GM19395 (cell line): ENCODE measurements around the gene ZNF19.
A peak's percentile ranks its signal among the peaks of the same experiment; 100 is the strongest.
"Not testable (repeated sequence)": the region's sequence is repeated elsewhere in the genome, so short reads cannot be mapped to it uniquely, and the experiment has no call there.

Source experiments
- ATAC-seq: cut with Tn5 transposase; IDR thresholded peaks from one replicate; pipeline ENCODE4 v1.9.1; 2021; ENCODE audit warnings: mild to moderate bottlenecking, moderate library complexity; ENCODE audit not compliant: unreplicated experiment

Gene ZNF19

GRCh38 chr16:71489122-71489521 lies at the start of gene ZNF19:
Gene ZNF19 (minus strand): TSS chr16:71489324. CDS start chr16:71482114, 7,210 bp downstream.
- ATAC-seq, result no peak

GRCh38 chr16:71537643-71538042 lies 48.5 kb upstream of the ZNF19 start:
- peak; percentile 85 for ATAC-seq

- ATAC-seq, result no peak
These were observed 47.8 kb upstream of the ZNF19 start for GRCh38 chr16:71536752-71537499.

GRCh38 chr16:71532366-71532765 lies 43.2 kb upstream of the ZNF19 start:
- ATAC-seq, result no peak

- no peak for ATAC-seq
These were observed 39.7 kb upstream of the ZNF19 start for GRCh38 chr16:71528863-71529262.

GRCh38 chr16:71528257-71528656 lies 39.1 kb upstream of the ZNF19 start:
- ATAC-seq, result no peak

GRCh38 chr16:71526111-71526631 lies 37.0 kb upstream of the ZNF19 start, which contains the start of gene CHST4:
Gene CHST4 (plus strand): TSS chr16:71526426. CDS start chr16:71536678, 10,252 bp downstream.
- ATAC-seq, result no peak

- no peak for ATAC-seq
These were observed 35.7 kb upstream of the ZNF19 start for GRCh38 chr16:71524566-71525553.

GRCh38 chr16:71520550-71520949 lies 31.4 kb upstream of the ZNF19 start:
- no peak for ATAC-seq

GRCh38 chr16:71515026-71515425 lies 25.9 kb upstream of the ZNF19 start:
- ATAC-seq, result no peak

GRCh38 chr16:71514476-71514875 lies 25.4 kb upstream of the ZNF19 start:
- no peak for ATAC-seq

- ATAC-seq, result no peak
These were observed 24.2 kb upstream of the ZNF19 start for GRCh38 chr16:71513302-71513701.

- ATAC-seq, result no peak
These were observed 17.9 kb upstream of the ZNF19 start for GRCh38 chr16:71507061-71507460.

GRCh38 chr16:71504901-71505300 lies 15.8 kb upstream of the ZNF19 start:
- ATAC-seq, result no peak

- not testable (repeated sequence) for ATAC-seq
These were observed 14.9 kb upstream of the ZNF19 start for GRCh38 chr16:71504051-71504450.

- ATAC-seq, result no peak
These were observed 12.4 kb upstream of the ZNF19 start for GRCh38 chr16:71501547-71501946.

- ATAC-seq, result no peak
These were observed 11.8 kb upstream of the ZNF19 start for GRCh38 chr16:71500964-71501363.

- ATAC-seq, result peak; percentile 68
These were observed 10.7 kb upstream of the ZNF19 start for GRCh38 chr16:71499775-71500364.

GRCh38 chr16:71498031-71498430 lies 8.9 kb upstream of the ZNF19 start:
- ATAC-seq, result no peak

GRCh38 chr16:71493213-71493612 lies 4.1 kb upstream of the ZNF19 start:
- ATAC-seq, result no peak

GRCh38 chr16:71492786-71493185 lies 3.7 kb upstream of the ZNF19 start:
- ATAC-seq, result no peak
